ENCODE results near the gene SYNRG.
"Not testable (repeated sequence)": the region's sequence is repeated elsewhere in the genome, so short reads cannot be mapped to it uniquely, and the experiment has no call there.

The SYNRG gene

GRCh38 chr17:37511642-37512041 is 97.6 kb downstream of the SYNRG start:
- not testable (repeated sequence) for H3K27me3 ChIP-seq (ENCODE audit: control insufficient read depth, insufficient read depth, low read length); H3K9ac ChIP-seq (ENCODE audit: low read depth, low read length); H3K36me3 ChIP-seq (ENCODE audit: control insufficient read depth, insufficient read depth, low read length); H3K4me1 ChIP-seq (ENCODE audit: control insufficient read depth, insufficient read depth, low read length); H3K4me3 ChIP-seq (ENCODE audit: low read depth, low read length); H3K9me3 ChIP-seq (ENCODE audit: control insufficient read depth, insufficient read depth, low read length)

DNA sequence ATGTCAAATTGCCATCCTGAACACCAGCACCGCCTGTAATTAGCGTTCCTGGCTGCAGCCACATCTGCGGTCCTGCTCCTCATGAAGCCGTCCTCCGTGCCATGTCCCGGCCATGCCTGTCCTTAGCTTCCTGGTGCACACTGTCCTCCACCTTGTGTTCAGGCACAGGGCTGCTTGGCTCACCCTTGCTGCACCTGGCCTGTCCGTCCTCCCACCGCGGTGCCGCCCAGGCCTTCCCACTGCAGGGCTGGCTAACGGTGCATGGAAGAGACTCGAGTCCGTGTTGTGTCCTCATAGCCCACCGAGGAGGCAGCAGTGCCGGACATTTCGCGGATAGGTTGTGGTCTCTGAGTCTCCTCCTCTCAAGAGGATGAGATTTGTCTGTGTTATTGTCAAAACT is 99.2 kb downstream of the SYNRG start:
- no peaks in the 10 kb centered on the region for H3K27me3 ChIP-seq (ENCODE audit: control insufficient read depth, insufficient read depth, low read length)
- H3K9me3 ChIP-seq (ENCODE audit: control insufficient read depth, insufficient read depth, low read length), result no peaks in the 10 kb centered on the region
- H3K4me1 ChIP-seq (ENCODE audit: control insufficient read depth, insufficient read depth, low read length), result peaks cover 5% of the 10 kb centered on the region
- no peak overlapping the region for H3K9ac ChIP-seq (ENCODE audit: low read depth, low read length)
- peaks cover 4% of the 10 kb centered on the region for H3K36me3 ChIP-seq (ENCODE audit: control insufficient read depth, insufficient read depth, low read length)
- H3K4me3 ChIP-seq (ENCODE audit: low read depth, low read length), result no peak overlapping the region

DNA sequence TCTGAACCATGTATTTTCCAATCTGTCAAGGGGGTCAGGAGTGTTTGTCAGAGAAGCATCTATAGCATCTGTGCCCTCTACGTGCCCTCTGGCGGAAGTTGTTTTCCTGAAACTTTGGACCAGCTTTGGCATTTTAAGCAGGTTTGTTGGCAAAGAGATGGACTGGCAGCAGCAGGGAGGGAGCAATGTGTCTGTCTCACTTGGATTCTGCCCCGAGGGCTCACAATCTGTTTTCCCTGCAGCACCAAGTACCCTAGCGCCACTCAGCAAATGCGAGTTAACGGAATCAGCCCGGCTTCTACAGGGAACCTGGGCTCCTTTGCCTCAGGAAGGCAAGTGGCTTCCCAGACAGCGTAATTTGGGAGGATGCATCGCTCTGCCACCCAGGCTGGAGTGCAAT is 102.1 kb downstream of the SYNRG start:
- H3K9me3 ChIP-seq (ENCODE audit: control insufficient read depth, insufficient read depth, low read length), result no peaks in the 10 kb centered on the region
- no peaks in the 10 kb centered on the region for H3K36me3 ChIP-seq (ENCODE audit: control insufficient read depth, insufficient read depth, low read length)
- H3K27me3 ChIP-seq (ENCODE audit: control insufficient read depth, insufficient read depth, low read length), result no peaks in the 10 kb centered on the region
- no peak overlapping the region for H3K4me3 ChIP-seq (ENCODE audit: low read depth, low read length)
- peaks cover 5% of the 10 kb centered on the region for H3K4me1 ChIP-seq (ENCODE audit: control insufficient read depth, insufficient read depth, low read length)
- H3K9ac ChIP-seq (ENCODE audit: low read depth, low read length), result no peak overlapping the region

DNA sequence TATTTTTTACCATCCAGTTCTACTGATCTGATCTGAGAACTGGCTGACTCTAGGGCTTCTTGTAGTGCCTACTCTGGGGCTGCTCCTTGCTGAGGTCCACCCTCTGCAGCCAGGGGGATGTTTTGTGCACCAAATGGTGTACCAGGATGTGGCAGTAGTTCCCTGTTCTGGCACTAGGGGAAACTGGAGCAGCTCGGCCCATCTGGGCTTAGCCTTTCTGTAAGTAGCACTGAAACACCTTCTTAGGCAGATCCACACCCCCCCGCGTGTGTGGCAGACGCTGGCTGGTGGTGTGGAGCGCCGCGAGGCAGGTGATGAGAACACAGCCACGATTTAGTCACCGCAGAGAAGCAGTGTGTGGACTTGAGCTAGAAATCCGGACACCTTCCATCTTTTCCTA is 102.5 kb downstream of the SYNRG start:
- Histone ChIP-seq H3K9ac (ENCODE audit: low read depth, low read length) (no peak overlapping the region), H3K4me1 (ENCODE audit: control insufficient read depth, insufficient read depth, low read length) (peaks cover 5% of the 10 kb centered on the region), H3K9me3 (ENCODE audit: control insufficient read depth, insufficient read depth, low read length) (no peaks in the 10 kb centered on the region), H3K36me3 (ENCODE audit: control insufficient read depth, insufficient read depth, low read length) (no peaks in the 10 kb centered on the region), H3K27me3 (ENCODE audit: control insufficient read depth, insufficient read depth, low read length) (no peaks in the 10 kb centered on the region), H3K4me3 (ENCODE audit: low read depth, low read length) (no peak overlapping the region)

GRCh38 chr17:37505333-37505732 is 103.9 kb downstream of the SYNRG start:
- Histone ChIP-seq H3K27me3 (ENCODE audit: control insufficient read depth, insufficient read depth, low read length) (no peaks in the 10 kb centered on the region), H3K9me3 (ENCODE audit: control insufficient read depth, insufficient read depth, low read length) (no peaks in the 10 kb centered on the region), H3K4me3 (ENCODE audit: low read depth, low read length) (no peak overlapping the region), H3K36me3 (ENCODE audit: control insufficient read depth, insufficient read depth, low read length) (no peaks in the 10 kb centered on the region), H3K9ac (ENCODE audit: low read depth, low read length) (no peak overlapping the region), H3K4me1 (ENCODE audit: control insufficient read depth, insufficient read depth, low read length) (peaks cover 5% of the 10 kb centered on the region)

- Histone ChIP-seq H3K36me3 (ENCODE audit: control insufficient read depth, insufficient read depth, low read length) (no peaks in the 10 kb centered on the region), H3K4me3 (ENCODE audit: low read depth, low read length) (no peak overlapping the region), H3K27me3 (ENCODE audit: control insufficient read depth, insufficient read depth, low read length) (no peaks in the 10 kb centered on the region), H3K9ac (ENCODE audit: low read depth, low read length) (no peak overlapping the region), H3K9me3 (ENCODE audit: control insufficient read depth, insufficient read depth, low read length) (no peaks in the 10 kb centered on the region), H3K4me1 (ENCODE audit: control insufficient read depth, insufficient read depth, low read length) (peaks cover 5% of the 10 kb centered on the region)
Measured at GRCh38 chr17:37503148-37503547, 106.1 kb downstream of the SYNRG start.

GRCh38 chr17:37502009-37502936 is 106.9 kb downstream of the SYNRG start:
- H3K36me3 ChIP-seq (ENCODE audit: control insufficient read depth, insufficient read depth, low read length), result no peaks in the 10 kb centered on the region
- no peaks in the 10 kb centered on the region for H3K9me3 ChIP-seq (ENCODE audit: control insufficient read depth, insufficient read depth, low read length)
- H3K4me1 ChIP-seq (ENCODE audit: control insufficient read depth, insufficient read depth, low read length), result peaks cover 5% of the 10 kb centered on the region
- no peak overlapping the region for H3K9ac ChIP-seq (ENCODE audit: low read depth, low read length)
- H3K27me3 ChIP-seq (ENCODE audit: control insufficient read depth, insufficient read depth, low read length), result no peaks in the 10 kb centered on the region
- no peak overlapping the region for H3K4me3 ChIP-seq (ENCODE audit: low read depth, low read length)

- Histone ChIP-seq H3K36me3 (ENCODE audit: control insufficient read depth, insufficient read depth, low read length) (no peaks in the 10 kb centered on the region), H3K4me3 (ENCODE audit: low read depth, low read length) (no peak overlapping the region)
Measured at GRCh38 chr17:37500378-37500777, 108.8 kb downstream of the SYNRG start.

DNA sequence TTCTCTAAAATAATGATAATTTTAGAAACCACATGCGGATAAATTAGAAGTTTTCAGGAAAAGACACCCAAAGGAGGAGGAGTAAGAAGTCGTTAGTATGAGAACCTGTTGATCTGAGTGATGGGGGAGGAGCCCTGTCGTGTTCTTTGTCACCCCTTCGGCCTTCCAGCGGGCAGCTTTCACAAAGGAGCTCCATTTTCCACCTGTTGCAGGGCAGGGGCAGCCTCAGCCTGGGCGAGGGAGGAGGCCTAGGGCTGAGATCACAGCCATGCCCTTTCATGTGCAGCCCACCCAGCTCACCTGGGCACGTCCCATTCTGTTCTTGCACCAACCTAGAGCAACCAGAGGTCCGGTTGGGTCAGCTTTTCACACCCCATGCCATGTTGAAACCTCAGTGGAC is 114.2 kb downstream of the SYNRG start:
- Histone ChIP-seq H3K9ac (ENCODE audit: low read depth, low read length) (no peak overlapping the region), H3K4me3 (ENCODE audit: low read depth, low read length) (peak overlapping the region; percentile 15), H3K36me3 (ENCODE audit: control insufficient read depth, insufficient read depth, low read length) (no peaks in the 10 kb centered on the region), H3K27me3 (ENCODE audit: control insufficient read depth, insufficient read depth, low read length) (no peaks in the 10 kb centered on the region), H3K4me1 (ENCODE audit: control insufficient read depth, insufficient read depth, low read length) (peaks cover 22% of the 10 kb centered on the region), H3K9me3 (ENCODE audit: control insufficient read depth, insufficient read depth, low read length) (no peaks in the 10 kb centered on the region)

More at GRCh38 chr17:37500378-37500777, 108.8 kb downstream of the SYNRG start:
- Histone ChIP-seq H3K27me3 (ENCODE audit: control insufficient read depth, insufficient read depth, low read length) (no peaks in the 10 kb centered on the region), H3K9ac (ENCODE audit: low read depth, low read length) (no peak overlapping the region), H3K4me1 (ENCODE audit: control insufficient read depth, insufficient read depth, low read length) (peaks cover under 1% of the 10 kb centered on the region), H3K9me3 (ENCODE audit: control insufficient read depth, insufficient read depth, low read length) (no peaks in the 10 kb centered on the region)

- H3K36me3 ChIP-seq (ENCODE audit: control insufficient read depth, insufficient read depth, low read length), result no peaks in the 10 kb centered on the region
Measured at GRCh38 chr17:37494401-37494831, 114.8 kb downstream of the SYNRG start.

DNA sequence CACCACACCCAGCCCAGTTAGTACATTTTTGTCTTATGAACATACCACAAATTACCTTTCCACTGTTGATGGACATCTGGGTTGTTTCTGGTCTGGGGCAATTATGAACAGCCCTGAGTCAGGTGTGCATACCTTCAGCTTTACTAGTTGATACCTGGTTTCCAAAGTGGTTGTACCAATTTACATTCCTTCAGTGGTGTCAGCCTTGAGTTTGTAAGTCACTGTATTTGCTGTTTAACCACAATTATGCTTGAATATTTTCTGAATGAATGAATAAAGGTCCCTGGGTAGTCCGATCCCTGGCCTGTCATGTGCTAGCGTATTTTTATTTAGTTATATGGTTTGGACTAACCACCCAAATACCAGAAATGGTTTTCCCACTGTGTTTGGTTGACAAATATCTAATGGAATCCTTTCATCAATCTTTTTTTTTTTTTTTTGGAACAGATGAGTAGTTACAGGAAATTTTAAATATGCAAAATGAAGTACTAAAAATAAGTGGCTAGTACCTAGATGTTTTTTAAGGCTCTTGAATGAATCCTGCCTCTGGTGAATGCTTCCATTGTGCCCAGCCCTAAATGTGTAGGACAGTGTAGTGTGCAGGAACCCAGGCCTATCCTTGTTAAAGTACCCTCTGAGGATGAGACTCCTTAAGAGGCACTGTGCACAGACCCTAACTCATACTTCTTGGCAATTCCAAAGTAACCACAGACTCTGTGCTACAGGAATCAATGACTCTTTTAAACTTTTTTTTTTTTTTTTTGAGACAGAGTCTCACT is 115.8 kb downstream of the SYNRG start:
- Histone ChIP-seq H3K4me3 (ENCODE audit: low read depth, low read length) (no peak overlapping the region), H3K36me3 (ENCODE audit: control insufficient read depth, insufficient read depth, low read length) (no peaks in the 10 kb centered on the region), H3K9ac (ENCODE audit: low read depth, low read length) (no peak overlapping the region)

More at GRCh38 chr17:37494401-37494831, 114.8 kb downstream of the SYNRG start:
- Histone ChIP-seq H3K27me3 (ENCODE audit: control insufficient read depth, insufficient read depth, low read length) (no peaks in the 10 kb centered on the region), H3K9ac (ENCODE audit: low read depth, low read length) (no peak overlapping the region), H3K4me3 (ENCODE audit: low read depth, low read length) (no peak overlapping the region), H3K9me3 (ENCODE audit: control insufficient read depth, insufficient read depth, low read length) (no peaks in the 10 kb centered on the region), H3K4me1 (ENCODE audit: control insufficient read depth, insufficient read depth, low read length) (peaks cover 22% of the 10 kb centered on the region)

More for the DNA sequence above, 115.8 kb downstream of the SYNRG start:
- no peaks in the 10 kb centered on the region for H3K9me3 ChIP-seq (ENCODE audit: control insufficient read depth, insufficient read depth, low read length)
- H3K27me3 ChIP-seq (ENCODE audit: control insufficient read depth, insufficient read depth, low read length), result no peaks in the 10 kb centered on the region
- H3K4me1 ChIP-seq (ENCODE audit: control insufficient read depth, insufficient read depth, low read length), result peaks cover 24% of the 10 kb centered on the region
